HG02759 (cell line): Measurements from ENCODE around the gene YEATS2.
"Not testable (repeated sequence)": the region's sequence is repeated elsewhere in the genome, so short reads cannot be mapped to it uniquely, and the experiment has no call there.

Experiments
- ATAC-seq: cut with Tn5 transposase; IDR thresholded peaks from one replicate; pipeline ENCODE4 v1.9.1; 2021; ENCODE audit warnings: mild to moderate bottlenecking, moderate library complexity; ENCODE audit not compliant: unreplicated experiment

Gene YEATS2

GRCh38 chr3:183774631-183775030 is 77.0 kb downstream of the YEATS2 start:
- no peak for ATAC-seq

GRCh38 chr3:183775781-183776180 is 78.2 kb downstream of the YEATS2 start:
- no peak for ATAC-seq

GRCh38 chr3:183776451-183776850 is 78.9 kb downstream of the YEATS2 start:
- ATAC-seq, result not testable (repeated sequence)

GRCh38 chr3:183777016-183777618 is 79.5 kb downstream of the YEATS2 start:
- ATAC-seq, result no peak

- no peak for ATAC-seq
These were observed 82.4 kb downstream of the YEATS2 start for GRCh38 chr3:183779896-183780465.

- ATAC-seq, result no peak
These were observed 83.6 kb downstream of the YEATS2 start for GRCh38 chr3:183781246-183781645.

- ATAC-seq, result no peak
These were observed 85.1 kb downstream of the YEATS2 start for GRCh38 chr3:183782576-183783276.

- ATAC-seq, result not testable (repeated sequence)
These were observed 86.9 kb downstream of the YEATS2 start for GRCh38 chr3:183784503-183784902.

GRCh38 chr3:183789826-183790225 is 92.2 kb downstream of the YEATS2 start:
- ATAC-seq, result no peak

- ATAC-seq, result no peak
These were observed 93.1 kb downstream of the YEATS2 start for GRCh38 chr3:183790700-183791099.

GRCh38 chr3:183792976-183793375 is 95.4 kb downstream of the YEATS2 start:
- ATAC-seq, result no peak

- no peak for ATAC-seq
These were observed 96.9 kb downstream of the YEATS2 start for GRCh38 chr3:183794452-183794851.

GRCh38 chr3:183796372-183796771 is 98.8 kb downstream of the YEATS2 start:
- ATAC-seq, result no peak

- ATAC-seq, result no peak
These were observed 100.4 kb downstream of the YEATS2 start for GRCh38 chr3:183797996-183798395.

- ATAC-seq, result no peak
These were observed 101.9 kb downstream of the YEATS2 start for GRCh38 chr3:183799461-183799860.

- no peak for ATAC-seq
These were observed 102.8 kb downstream of the YEATS2 start for GRCh38 chr3:183800243-183800863.

- ATAC-seq, result no peak
These were observed 104.0 kb downstream of the YEATS2 start for GRCh38 chr3:183801601-183802000.

GRCh38 chr3:183802989-183803388 is 105.4 kb downstream of the YEATS2 start:
- no peak for ATAC-seq

- no peak for ATAC-seq
These were observed 109.7 kb downstream of the YEATS2 start for GRCh38 chr3:183807209-183807728.

- no peak for ATAC-seq
These were observed 110.3 kb downstream of the YEATS2 start for GRCh38 chr3:183807881-183808280.

- ATAC-seq, result no peak
These were observed 110.8 kb downstream of the YEATS2 start for GRCh38 chr3:183808355-183808754.

- ATAC-seq, result no peak
These were observed 111.7 kb downstream of the YEATS2 start for GRCh38 chr3:183809270-183809669.
